Stimulated activated CD4-positive, alpha-beta T cell treated with anti-CD3 and anti-CD28 coated beads, Interleukin-2, amount 100 ng/mL, for 48 hours (primary cell): ENCODE data around the gene YY1.

Experiments
- DNase-seq, 2 donors: peaks; one replicate each; pipeline ENCODE4 v3.0.0-alpha.2; 2020

The YY1 gene

GRCh38 chr14:100317912-100318808 lies 79.2 kb downstream of the YY1 start:
- DNase-seq = peak; percentile 64 to 75

DNA sequence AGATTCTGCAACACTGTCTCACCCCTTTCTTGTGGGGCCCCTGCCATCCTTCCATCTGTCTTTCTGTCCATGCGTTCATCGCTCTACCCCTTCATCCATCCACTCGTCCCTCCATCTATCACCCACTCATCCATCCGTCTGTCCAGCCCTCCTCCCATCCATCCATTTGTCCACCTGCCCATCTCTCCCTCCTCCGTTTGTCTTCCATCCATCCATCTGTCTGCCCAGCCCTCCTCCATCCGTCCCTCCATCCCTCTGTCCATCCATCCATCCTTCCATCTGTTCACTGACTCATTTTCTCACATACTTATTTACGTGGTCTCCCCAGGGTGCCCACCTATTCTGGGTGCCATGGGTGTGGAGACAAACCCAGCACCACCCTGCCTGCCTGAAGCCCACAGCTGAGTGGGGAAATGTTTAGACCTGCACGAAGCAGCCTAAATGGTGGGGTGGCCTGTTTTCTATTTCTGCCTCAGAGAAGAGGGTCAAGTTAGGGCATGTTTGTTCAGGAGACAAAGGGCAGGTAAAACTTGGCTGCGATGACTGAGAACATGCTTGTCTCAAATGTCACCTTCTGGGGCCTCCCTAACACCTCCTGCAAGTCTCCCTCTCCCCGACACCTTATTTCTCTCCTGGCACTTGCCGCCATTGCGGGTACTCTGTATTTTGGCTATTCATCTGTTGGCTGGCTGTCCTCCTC lies 81.4 kb downstream of the YY1 start:
- no peak for DNase-seq

DNA sequence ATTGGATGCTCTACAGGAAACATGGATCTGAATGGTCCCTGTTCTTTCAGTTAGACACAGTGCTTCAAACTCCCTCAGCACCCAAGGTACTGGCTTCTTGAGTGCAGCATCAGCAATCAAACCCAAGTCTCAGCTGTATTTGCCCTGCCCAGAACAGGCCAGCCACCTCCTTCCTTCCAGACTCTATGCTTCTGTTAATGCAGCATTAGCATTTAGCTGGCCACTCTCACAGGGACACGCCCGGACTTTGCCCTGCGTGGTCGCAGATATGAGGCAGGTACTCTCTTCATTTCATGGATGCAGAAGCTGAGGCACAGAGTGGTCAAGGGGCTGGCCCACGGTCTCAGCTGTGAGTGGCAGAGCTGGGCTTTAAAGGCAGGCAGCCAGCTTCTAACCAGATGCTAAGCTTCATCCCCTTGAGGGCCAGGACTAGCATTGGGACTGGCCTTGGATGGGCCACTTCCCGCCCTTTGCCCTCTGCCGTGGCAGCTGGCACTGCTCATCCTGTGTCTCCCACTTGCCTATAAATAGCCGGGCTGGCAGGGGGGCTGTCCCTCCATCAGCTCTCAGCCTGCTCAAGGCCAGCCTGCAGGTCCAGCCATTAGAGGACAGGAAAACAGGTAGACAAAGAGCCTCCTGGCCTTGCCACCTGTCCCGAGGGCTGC lies 82.7 kb downstream of the YY1 start:
- DNase-seq = no peak

DNA sequence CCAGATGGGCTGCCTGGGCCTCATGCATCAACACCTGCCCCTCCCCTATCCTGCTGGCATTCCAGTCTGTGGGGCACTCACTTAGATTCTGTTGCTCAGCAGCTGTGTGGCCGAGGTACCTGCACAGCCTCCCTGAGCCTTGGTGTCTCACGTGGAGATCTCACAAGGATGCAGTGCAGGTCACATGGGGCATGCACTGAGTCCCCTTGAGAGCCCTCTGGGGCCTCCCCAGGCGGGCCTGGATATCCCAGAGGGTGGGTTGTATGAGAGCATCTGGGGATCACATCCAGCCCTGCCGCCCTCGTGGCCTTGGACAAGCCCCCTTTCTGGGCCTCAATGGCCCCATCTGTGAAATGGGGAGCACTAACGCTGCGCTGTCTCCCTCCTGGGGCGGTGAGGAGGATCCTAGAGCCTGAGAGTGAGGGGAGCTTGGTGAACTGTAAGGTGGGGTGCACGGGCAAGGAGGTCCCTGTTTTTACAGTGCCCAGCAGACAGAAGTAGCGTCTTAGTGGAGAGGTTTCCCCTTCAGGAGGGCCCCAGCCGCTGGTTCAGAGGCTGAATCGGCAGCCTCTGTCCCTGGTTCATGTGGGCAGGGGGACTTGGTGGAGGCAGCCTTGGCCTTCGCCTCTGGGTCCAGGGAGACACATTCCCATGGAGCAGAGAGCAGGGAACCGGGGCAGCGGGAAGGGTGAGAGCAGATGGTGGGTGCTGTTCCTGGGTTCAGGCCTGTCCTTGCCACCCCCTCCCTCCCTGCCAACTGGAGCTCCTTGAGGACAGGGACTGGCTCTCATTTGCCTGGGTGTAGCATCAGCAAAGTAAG lies 83.4 kb downstream of the YY1 start:
- DNase-seq = no peak

- DNase-seq = no peak
Observed at GRCh38 chr14:100323121-100323941, 84.4 kb downstream of the YY1 start, which contains the start of gene SLC25A47. SLC25A47 (plus strand) TSS chr14:100323339; CDS start chr14:100323415, 76 bp downstream.

DNA sequence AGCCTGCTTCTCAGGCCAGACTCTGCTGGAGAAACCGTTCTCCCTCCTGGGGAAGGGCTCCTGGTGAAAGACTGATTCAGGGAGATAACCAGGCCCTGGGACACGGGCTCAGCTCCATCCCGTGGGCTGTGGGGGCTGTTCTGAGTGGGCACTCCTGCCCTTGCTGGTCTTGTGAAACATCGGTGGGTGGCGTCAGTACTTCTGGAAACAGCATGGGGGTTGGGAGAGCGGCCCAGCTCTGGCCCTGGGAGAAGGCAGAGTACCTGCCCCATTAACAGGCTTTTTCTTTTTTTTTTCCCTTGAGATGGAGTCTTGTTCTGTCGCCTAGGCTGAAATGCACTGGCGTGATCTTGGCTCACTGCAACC lies 85.0 kb downstream of the YY1 start:
- no peak for DNase-seq

DNA sequence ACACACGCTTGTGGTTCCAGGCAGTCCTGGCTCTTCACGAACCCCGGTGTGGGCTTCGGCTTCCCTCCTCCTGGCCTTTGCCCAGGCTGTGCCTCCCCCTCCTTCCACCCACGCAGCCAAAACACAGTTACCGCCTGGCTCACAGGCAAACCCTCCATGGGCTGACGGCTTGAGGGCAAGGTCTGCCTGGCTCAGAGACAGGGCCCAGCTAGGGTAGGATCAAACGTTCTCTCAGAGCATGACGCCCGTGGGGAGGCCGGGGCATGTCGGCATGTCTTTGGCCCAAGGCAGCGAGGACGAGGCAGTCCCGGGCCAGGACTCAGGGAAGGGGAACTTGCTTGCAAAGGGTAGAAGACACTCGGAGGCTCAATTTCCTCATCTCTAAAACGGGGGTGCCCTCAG lies 86.3 kb downstream of the YY1 start:
- no peak for DNase-seq

DNA sequence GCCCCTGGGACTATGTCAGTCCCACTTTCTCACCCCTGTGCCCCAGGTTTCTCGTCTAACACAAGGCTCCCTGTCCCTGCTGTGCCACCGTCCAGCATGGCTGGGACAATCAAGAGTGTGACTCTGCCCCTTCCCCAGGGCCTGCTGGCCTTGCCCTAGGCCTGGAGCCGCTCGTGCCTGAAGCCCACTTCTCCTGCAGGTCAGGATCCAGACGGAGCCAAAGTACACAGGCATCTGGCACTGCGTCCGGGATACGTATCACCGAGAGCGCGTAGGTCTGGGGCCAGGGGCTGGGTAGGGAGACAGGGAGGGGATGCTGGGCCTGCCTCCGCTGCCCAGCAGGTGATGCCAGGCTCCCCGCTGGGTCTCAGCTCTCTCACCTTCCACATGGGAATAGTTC lies 87.0 kb downstream of the YY1 start:
- no peak for DNase-seq

- DNase-seq = no peak
Observed at GRCh38 chr14:100327128-100327527, 88.2 kb downstream of the YY1 start.

GRCh38 chr14:100328495-100329163 lies 89.7 kb downstream of the YY1 start:
- no peak for DNase-seq

DNA sequence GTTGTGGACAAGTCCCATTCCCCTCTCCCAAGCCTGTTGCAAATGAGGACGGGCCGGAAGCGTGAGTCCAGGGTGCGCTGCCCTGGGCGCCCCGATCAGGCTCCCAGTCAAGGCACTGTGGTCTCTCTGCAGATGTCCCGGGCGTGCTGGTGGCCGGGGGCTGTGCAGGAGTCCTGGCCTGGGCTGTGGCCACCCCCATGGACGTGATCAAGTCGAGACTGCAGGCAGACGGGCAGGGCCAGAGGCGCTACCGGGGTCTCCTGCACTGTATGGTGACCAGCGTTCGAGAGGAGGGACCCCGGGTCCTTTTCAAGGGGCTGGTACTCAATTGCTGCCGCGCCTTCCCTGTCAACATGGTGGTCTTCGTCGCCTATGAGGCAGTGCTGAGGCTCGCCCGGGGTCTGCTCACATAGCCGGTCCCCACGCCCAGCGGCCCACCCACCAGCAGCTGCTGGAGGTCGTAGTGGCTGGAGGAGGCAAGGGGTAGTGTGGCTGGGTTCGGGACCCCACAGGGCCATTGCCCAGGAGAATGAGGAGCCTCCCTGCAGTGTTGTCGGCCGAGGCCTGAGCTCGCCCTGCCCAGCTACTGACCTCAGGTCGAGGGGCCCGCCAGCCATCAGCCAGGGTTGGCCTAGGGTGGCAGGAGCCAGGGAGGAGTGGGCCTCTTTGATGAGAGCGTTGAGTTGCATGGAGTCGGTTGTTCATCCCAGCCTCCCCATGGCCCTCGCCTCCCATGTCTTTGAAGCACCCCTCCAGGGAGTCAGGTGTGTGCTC lies 90.5 kb downstream of the YY1 start:
- no peak for DNase-seq

DNA sequence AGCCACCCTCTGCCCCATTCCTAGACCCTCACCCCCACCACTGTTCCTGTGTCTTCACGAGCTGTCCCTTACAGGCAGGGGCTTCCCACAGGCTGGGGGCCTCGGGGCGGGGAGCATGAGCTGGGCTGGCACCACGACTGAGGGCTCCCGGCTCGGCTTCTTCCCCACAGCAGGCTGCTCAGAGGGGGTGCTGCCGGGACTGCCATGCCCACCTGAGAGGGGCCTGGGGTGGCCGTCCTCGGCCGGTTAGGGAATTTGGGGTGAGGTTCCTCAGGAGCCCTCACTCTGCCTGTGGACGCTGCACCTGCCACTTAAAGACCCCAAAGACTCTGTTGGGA lies 91.0 kb downstream of the YY1 start:
- no peak for DNase-seq

DNA sequence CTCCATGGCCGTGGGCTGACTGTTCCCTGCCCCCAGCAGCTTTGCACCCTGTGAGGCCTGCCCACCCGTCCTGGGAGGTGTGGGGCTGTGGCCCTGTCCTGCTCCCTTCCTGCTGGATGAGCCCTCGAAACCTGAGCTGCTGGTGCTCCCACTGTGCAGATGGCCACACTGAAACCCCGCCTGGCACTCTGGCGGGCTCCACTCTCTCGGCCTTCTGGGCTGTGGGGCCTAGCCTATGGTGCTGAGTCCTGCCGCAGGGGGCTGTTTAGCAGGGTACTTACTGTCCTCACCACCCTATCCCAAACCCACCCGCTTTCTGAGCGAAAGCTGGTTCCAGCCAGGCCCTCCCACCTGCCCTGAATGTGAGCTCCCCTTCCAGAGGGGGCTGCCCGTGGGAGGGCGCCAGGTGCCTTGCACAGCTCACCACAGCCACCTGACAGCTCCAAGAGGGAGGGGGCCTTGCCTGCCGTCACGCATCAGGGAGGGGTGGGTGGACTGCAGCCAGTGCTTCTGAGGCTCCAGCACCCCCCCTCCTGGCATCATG lies 91.5 kb downstream of the YY1 start:
- DNase-seq = no peak

- DNase-seq = no peak
Observed at GRCh38 chr14:100332071-100332639, 93.2 kb downstream of the YY1 start.
